OCI-LY3 (cell line): ENCODE data around the gene RPS17.

Experiments used
- H2AFZ ChIP-seq: fragments of 200-600, 300-600 bp; shearing (Covaris generic); 2 replicates; pipeline ENCODE4 v1.6.0; 2014; ENCODE audit warnings: antibody characterized with exemption, low read depth, low read length
- H3K27ac ChIP-seq: fragments of 200-600, 300-600 bp; sonication (generic); 2 replicates; pipeline ENCODE4 v1.5.1; 2014; ENCODE audit warnings: mild to moderate bottlenecking, low read length, moderate library complexity, mixed read lengths
- H3K27me3 ChIP-seq: fragments of 200-600, 300-600 bp; sonication (generic); 2 replicates; pipeline ENCODE4 v1.6.1; 2014; ENCODE audit warnings: low read depth, low read length, mixed read lengths
- H3K36me3 ChIP-seq: fragments of 200-600, 300-600 bp; sonication (generic); replicated peaks from 2 replicates; pipeline ENCODE3; 2014; ENCODE audit warnings: low read depth, low read length, mixed read lengths
- H3K4me1 ChIP-seq: fragments of 300-600, 200-600 bp; sonication (generic); 2 replicates; pipeline ENCODE4 v1.6.1; 2014; ENCODE audit warnings: low read length, mixed read lengths
- H3K4me2 ChIP-seq: fragments of 200-600, 300-600 bp; sonication (generic); 2 replicates; pipeline ENCODE4 v1.6.1; 2014; ENCODE audit warnings: low read length, mixed read lengths
- H3K4me3 ChIP-seq: fragments of 300-600, 200-600 bp; sonication (generic); 2 replicates; pipeline ENCODE4 v1.5.1; 2014; ENCODE audit warnings: antibody characterized with exemption, mild to moderate bottlenecking, low read length, moderate library complexity
- H3K79me2 ChIP-seq: fragments of 300-600, 200-600 bp; shearing (Covaris generic); 2 replicates; pipeline ENCODE4 v1.6.1; 2014; ENCODE audit warnings: mild to moderate bottlenecking, low read length, mixed read lengths
- H3K9ac ChIP-seq: fragments of 300-600, 200-600 bp; shearing (Covaris generic); 2 replicates; pipeline ENCODE4 v1.6.0; 2014; ENCODE audit warnings: mild to moderate bottlenecking, low read length, moderate library complexity
- H3K9me3 ChIP-seq: fragments of 200-600, 300-600 bp; shearing (Covaris generic); 2 replicates; pipeline ENCODE4 v1.6.1; 2014; ENCODE audit warnings: low read length, mixed read lengths; ENCODE audit not compliant: insufficient read depth
- H4K20me1 ChIP-seq: fragments of 200-600, 300-600 bp; sonication (generic); 2 replicates; pipeline ENCODE4 v1.6.1; 2016; ENCODE audit warnings: low read length, mixed read lengths; ENCODE audit not compliant: insufficient read depth
- EZH2phosphoT487 ChIP-seq: fragments of 200-600 bp; shearing (Covaris generic); IDR thresholded peaks from 2 replicates; pipeline ENCODE4 v1.6.1; 2018; ENCODE audit warnings: antibody characterized with exemption, mixed run types, low read depth
- TF ChIP-seq, protein P1 (sequence below): fragments of 200-600, 300-600 bp; sonication (generic); IDR thresholded peaks from 2 replicates; pipeline ENCODE4 v1.5.1; 2014; ENCODE audit warnings: antibody characterized with exemption, low read length, low read depth

Gene RPS17

DNA sequence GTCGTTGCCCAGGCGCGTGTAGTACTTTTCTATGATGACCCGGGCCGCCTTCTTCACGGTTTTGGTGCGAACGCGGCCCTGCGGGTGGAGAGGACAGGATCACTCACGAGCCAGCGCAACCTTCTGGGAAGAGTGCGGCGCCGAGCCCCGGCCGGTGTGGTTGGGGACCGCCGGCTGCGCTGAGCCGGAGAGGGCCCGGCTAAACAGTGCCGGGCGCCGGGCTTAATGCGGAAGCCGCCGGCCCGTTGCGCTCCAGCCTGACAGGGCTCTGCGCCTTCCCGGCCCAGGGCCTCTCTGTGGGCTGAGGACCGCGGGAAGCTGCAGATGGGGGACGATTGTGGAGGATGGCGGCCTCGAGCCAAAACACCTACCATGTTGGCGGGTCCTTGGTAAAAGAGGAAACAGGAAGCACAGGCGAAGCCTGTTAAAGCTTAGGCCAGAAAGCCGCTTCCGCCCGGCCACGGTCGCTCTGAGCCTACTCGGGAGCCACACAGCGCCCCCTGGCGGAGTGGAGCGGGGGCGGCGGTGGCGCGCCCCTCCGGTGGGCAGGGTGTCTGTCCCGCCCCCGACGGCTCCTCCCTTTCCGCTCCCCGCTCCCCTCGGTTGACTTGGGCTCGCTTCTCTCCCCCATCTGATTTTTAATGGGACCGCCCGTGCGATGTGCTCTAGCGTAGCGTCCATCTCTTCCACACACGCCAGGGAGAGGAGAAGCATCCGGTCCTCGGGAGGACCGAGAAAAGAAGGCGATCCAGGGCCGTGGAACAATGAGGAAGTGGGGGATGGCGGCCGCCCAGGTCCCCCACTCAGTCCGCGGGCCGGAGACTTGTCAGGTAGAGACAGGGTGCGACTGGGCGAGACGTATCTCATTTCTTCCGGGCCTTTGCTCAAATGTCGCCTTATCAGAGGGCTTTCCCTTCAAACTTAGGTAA lies at the start of gene RPS17:
Gene RPS17 (minus strand): TSS at position 403 of the 929 bp plus-strand sequence. CDS start 29 bp downstream, at position 374.
- Histone ChIP-seq H4K20me1 (peaks cover 43% of the 10 kb centered on the region), H3K27ac (peak within 1 kb of the TSS; percentile 71), H3K4me3 (peak within 1 kb of the TSS; percentile 96), H3K36me3 (peaks cover 46% of the 10 kb centered on the region), H3K9me3 (no peaks in the 10 kb centered on the region), H3K4me2 (peak within 1 kb of the TSS; percentile 100), H3K9ac (peak within 1 kb of the TSS; percentile 99), H2AFZ (peak within 1 kb of the TSS; percentile 96), H3K4me1 (peaks cover 20% of the 10 kb centered on the region), H3K79me2 (peaks cover 56% of the 10 kb centered on the region), H3K27me3 (peaks cover 16% of the 10 kb centered on the region)
- TF ChIP-seq, protein P1, sequence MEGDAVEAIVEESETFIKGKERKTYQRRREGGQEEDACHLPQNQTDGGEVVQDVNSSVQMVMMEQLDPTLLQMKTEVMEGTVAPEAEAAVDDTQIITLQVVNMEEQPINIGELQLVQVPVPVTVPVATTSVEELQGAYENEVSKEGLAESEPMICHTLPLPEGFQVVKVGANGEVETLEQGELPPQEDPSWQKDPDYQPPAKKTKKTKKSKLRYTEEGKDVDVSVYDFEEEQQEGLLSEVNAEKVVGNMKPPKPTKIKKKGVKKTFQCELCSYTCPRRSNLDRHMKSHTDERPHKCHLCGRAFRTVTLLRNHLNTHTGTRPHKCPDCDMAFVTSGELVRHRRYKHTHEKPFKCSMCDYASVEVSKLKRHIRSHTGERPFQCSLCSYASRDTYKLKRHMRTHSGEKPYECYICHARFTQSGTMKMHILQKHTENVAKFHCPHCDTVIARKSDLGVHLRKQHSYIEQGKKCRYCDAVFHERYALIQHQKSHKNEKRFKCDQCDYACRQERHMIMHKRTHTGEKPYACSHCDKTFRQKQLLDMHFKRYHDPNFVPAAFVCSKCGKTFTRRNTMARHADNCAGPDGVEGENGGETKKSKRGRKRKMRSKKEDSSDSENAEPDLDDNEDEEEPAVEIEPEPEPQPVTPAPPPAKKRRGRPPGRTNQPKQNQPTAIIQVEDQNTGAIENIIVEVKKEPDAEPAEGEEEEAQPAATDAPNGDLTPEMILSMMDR = peak; percentile 93
- no peak for TF ChIP-seq EZH2phosphoT487

DNA sequence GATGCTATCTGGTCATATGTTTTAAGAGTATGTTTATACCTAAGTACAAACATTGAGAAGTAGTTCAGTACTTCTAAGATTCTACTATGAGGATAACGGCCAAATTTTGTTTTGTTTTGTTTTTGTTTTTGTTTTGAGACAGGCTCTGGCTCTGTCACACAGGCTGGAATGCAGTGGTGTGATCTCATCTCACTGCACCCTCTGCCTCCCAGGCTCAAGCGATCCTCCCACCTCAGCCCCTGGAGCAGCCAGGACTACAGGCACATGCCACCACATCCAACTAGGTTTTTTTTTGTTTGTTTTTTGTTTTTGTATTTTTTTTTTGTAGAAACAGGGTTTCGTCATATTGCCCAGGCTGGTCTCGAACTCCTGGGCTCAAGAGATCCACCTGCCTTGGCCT lies 47.5 kb upstream of the RPS17 start:
- no peaks in the 10 kb centered on the region for H4K20me1 ChIP-seq
- no peak overlapping the region for H3K4me3 ChIP-seq
- H3K4me2 ChIP-seq = no peak overlapping the region
- no peak overlapping the region for H3K9ac ChIP-seq
- no peaks in the 10 kb centered on the region for H3K4me1 ChIP-seq
- H3K36me3 ChIP-seq = no peaks in the 10 kb centered on the region
- no peak for TF ChIP-seq EZH2phosphoT487
- TF ChIP-seq, protein P1 = no peak
- H3K79me2 ChIP-seq = no peaks in the 10 kb centered on the region
- H3K27me3 ChIP-seq = peaks cover 48% of the 10 kb centered on the region
- H2AFZ ChIP-seq = no peak overlapping the region
- H3K27ac ChIP-seq = no peak overlapping the region
- no peaks in the 10 kb centered on the region for H3K9me3 ChIP-seq

DNA sequence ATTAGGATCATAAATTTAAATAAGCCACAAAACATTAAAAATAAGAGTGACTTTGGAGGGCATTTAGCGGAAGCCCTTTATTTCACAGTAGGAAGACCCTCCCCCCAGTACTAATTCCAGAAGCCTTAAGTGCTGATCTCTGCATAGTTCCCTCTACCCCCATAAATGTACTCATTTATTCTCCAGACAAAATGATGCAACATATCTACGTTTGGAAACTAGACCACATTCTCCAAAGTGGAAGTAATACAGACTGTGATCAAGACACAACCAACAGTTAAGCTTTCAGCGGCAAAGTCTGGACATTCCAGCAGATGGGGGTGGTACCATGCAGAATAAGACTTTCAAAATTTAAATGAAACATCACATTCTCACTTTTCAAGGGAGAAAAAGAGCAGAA lies 44.8 kb upstream of the RPS17 start:
- Histone ChIP-seq H2AFZ (no peak overlapping the region), H4K20me1 (no peaks in the 10 kb centered on the region), H3K9ac (no peak overlapping the region), H3K4me2 (no peak overlapping the region), H3K9me3 (no peaks in the 10 kb centered on the region), H3K4me1 (no peaks in the 10 kb centered on the region), H3K27ac (no peak overlapping the region), H3K79me2 (no peaks in the 10 kb centered on the region), H3K4me3 (no peak overlapping the region), H3K36me3 (no peaks in the 10 kb centered on the region), H3K27me3 (peaks cover 39% of the 10 kb centered on the region)
- no peak for TF ChIP-seq EZH2phosphoT487
- TF ChIP-seq, protein P1 = peak; percentile 20; the same call in 1 of the 2 replicates

DNA sequence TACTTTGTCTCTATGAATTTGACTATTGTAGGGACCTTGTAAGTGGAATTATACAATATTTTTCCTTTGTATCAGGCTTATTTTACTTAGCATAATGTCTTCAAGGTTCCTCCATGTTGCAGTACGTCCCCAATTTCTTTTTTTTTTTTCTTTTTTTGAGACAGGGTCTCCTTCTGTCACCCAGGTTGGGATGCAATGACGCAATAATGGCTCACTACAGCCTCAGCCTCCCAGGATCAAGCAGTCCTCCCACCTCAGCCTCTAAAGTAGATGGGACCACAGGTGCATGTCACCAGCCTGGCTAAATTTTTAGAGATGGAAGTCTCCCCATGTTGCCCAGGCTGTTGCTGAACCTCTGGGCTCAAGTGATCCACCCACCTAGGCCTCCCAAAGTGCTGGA lies 40.5 kb upstream of the RPS17 start:
- no peaks in the 10 kb centered on the region for H3K36me3 ChIP-seq
- no peaks in the 10 kb centered on the region for H3K4me1 ChIP-seq
- H3K4me2 ChIP-seq = no peak overlapping the region
- H3K79me2 ChIP-seq = no peaks in the 10 kb centered on the region
- H3K9me3 ChIP-seq = no peaks in the 10 kb centered on the region
- H2AFZ ChIP-seq = no peak overlapping the region
- no peak overlapping the region for H3K27ac ChIP-seq
- TF ChIP-seq EZH2phosphoT487 = no peak
- TF ChIP-seq, protein P1 = no peak
- H3K27me3 ChIP-seq = peaks cover 16% of the 10 kb centered on the region
- H3K9ac ChIP-seq = no peak overlapping the region
- no peak overlapping the region for H3K4me3 ChIP-seq
- no peaks in the 10 kb centered on the region for H4K20me1 ChIP-seq
